IPS-18c (cell line): ENCODE results near the gene NGB.
A peak's percentile ranks its signal among the peaks of the same experiment; 100 is the strongest.

Experiments used
- H3K4me3 ChIP-seq: 2 replicates; pipeline ENCODE4 v1.7.0; 2013; ENCODE audit warnings: low read depth, mild to moderate bottlenecking, low read length, moderate library complexity; ENCODE audit not compliant: insufficient read depth
- H3K9me3 ChIP-seq: one replicate; pipeline ENCODE4 v1.6.1; 2013; ENCODE audit warnings: mild to moderate bottlenecking, low read length, moderate library complexity; ENCODE audit not compliant: control insufficient read depth, insufficient read depth

The NGB gene

DNA sequence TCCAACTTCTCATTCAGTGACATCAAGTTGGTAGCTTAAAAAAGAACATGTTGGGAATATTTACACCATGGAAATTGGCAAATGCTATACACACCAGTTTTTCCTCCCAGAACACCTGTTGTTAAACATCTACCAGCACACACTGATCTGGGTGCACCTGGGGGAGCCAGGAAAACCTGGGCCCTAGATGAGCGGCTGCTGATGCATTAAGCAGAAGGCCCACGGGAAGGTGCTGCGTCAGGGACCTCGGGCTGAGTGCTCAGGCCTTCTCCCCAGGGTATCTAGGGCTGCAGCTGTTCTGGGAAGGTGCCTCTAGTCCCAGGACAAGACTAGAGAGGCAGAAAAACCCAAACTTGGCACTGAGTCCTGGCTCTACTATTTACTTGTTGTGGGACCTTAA, 2.8 kb upstream of the NGB start:
- no peak overlapping the region for H3K4me3 ChIP-seq
- no peaks in the 10 kb centered on the region for H3K9me3 ChIP-seq

DNA sequence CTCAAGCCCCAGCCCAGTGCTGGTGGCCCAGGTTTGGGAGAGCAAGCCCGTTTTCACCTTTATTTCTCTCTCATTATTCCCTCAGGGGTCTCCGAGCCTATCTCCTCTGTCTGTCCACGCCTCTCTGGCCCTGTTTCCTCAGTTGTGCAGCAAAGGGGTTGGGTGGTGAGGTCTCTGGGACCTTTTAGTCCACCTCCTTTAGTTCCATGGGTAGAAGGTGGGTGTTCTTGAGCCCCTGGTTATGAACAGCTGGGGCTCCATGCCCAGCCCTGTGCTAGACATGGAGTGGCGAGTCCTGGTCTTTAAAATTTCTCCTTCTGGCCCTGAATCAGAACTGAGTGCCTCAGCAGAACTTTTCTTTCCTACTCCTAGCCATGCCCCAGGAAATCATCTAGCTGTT, 1.3 kb upstream of the NGB start:
- Histone ChIP-seq H3K9me3 (no peaks in the 10 kb centered on the region), H3K4me3 (no peak overlapping the region)

DNA sequence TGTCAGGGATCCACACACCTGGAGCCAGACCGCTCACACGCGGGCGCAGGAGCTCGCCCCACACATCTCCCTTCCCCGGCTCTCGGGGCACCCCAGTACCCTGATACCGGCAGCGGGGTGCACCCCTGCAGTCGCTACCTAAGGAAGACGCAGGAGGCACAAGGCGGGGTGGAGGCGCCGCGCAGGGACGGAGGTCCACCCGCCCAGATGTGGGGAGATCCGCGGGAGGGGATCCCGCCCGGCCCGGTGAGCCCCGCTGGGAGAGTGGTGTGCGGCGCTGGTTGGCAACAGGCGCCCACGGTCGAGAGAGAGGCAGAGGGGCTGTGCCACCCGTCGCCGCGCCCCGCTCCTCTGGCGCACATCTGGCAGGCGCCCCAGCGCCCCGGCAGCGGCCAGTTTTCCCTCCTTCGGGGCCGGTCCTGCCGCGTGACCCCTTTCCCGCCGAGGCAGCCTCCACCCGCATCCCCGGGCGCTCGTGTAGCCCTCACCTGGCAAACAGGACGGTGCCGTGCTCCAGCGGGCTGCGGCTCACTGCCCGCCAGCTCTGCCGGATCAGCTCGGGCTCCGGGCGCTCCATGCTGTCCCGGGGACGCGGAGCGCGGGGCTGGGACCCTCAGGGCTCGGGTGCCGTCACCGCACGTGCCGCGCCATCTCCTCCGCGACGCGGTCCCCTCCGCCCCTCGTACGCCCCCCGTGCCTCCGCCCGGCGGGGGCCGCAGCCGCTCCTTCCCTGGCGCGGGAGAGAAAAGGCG, 469 bp downstream of the NGB start:
- Histone ChIP-seq H3K9me3 (no peaks in the 10 kb centered on the region), H3K4me3 (peak overlapping the region; percentile 49)

DNA sequence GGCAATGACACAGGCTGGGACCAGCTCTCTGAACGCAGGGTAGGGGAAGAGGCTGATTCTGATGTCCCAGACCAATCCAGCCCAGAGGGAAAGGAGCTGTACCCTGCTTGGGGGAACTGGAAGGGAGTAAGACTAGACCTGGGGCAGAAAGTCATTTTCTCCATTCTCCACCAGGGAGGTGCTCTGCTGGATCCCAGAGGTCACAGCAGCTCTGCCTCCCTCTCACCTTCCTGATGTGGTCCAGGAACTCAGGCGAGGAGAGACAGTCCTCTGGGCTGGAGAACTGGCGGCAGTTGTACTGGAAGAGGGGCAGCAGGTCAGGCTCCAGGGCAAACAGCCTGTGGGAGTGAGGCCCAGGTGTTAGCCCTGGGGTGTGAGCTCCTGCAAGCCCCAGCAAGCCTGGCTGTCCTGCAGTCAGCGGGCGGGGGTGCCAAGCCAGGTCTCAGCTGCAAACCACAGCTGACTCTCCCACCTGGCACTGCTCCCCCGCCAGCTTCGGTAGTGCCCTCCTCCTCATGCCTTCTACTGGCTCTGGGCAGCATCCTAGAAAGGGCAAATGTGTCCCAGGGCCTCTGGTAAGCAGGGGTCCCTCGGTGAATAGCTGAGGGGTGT, 1.9 kb downstream of the NGB start:
- H3K4me3 ChIP-seq, result no peak overlapping the region

DNA sequence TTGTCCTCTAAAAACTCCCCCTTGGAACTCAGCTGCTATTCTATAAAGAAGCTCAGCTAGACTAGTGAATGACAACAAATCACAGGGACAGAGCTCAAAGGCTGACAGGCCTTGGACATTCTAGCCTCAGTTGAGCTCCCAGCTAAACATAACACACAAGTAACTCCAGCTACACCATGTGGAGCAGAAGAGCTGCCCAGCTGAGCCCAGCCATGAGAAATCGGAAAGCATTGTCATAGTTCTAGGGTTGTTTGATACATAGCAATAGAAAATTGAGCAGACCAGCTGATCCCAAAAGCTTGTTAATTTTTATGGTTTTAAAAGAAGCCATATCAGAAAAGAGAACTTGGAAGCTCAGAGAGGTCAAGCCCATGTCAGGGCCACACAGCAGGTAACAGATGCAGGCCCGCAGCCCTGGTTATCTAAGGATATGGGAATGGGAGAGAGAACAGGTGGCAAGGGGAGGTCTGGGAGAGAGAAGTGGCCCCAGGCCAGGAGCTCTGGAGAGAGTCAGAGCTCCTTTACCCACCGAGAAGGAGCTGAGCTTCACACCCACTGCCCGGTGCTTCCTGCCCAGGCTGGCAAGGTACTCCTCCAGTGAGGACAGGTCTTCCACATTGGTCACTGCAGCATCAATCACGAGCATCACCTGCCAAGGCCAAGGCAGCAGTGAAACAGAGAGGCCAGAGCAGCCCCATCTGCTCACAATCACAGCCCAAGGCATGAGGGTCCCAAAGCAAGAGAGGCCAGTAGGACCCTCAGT, 2.9 kb downstream of the NGB start:
- Histone ChIP-seq H3K9me3 (no peaks in the 10 kb centered on the region), H3K4me3 (no peak overlapping the region)

More for the DNA sequence above, 1.9 kb downstream of the NGB start:
- no peaks in the 10 kb centered on the region for H3K9me3 ChIP-seq

DNA sequence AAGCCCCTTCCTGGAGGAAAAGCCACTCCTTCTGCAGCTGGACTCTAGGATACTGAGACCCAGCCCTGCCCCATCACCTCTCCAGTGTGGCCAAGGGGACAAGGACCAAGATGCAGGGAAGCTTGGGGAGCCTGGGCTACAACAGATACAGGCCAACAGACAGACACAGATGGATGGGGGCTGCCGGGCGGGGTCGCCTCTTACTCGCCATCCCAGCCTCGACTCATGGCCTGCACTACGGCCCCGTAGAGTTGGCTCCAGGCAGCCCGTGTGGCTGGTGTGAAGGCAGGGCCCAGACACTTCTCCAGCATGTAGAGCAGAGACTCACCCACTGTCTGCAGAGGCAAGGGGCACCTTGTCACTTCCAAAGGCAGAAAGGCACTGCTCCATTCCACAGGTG, 4.7 kb downstream of the NGB start:
- no peak overlapping the region for H3K4me3 ChIP-seq

DNA sequence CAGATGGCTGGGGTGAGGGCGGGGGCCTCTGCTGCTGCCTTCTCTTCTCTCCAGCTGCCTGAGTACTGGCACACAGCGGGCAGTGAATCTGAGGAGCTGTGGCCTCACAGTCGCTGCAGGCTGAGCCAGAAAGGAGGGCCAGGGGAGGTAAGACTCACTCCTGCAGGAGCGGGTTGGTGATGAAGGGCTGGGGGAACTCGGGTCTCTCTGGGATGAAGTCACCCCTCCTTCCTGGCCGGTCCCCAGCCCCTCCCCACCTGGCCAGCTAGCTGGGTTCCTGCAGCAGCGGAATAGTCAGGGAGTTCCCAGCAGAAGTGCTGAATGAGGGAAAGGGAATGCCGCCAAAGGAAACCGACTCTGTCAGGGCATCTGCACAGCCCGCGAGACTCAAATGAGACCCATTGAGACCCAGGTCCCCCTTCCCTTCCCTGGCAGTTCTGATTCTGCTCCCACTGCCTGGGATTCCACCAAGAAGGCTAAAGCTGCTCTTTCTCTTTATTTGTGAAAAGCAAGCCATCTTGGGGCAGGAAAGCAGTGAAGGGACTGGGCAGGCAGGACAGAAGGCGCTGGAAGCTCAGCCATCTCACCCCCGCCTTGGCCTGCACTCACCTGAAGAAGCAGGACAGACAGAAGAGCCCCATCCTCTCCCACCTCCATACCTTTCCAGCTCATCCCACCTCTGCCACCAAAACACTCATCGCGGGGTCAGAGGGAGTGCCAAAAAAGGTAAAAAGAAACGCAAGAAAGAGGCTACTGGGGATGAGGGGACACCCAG, 5.3 kb downstream of the NGB start:
- Histone ChIP-seq H3K9me3 (no peaks in the 10 kb centered on the region), H3K4me3 (no peak overlapping the region)

More for the DNA sequence above, 4.7 kb downstream of the NGB start:
- no peaks in the 10 kb centered on the region for H3K9me3 ChIP-seq

DNA sequence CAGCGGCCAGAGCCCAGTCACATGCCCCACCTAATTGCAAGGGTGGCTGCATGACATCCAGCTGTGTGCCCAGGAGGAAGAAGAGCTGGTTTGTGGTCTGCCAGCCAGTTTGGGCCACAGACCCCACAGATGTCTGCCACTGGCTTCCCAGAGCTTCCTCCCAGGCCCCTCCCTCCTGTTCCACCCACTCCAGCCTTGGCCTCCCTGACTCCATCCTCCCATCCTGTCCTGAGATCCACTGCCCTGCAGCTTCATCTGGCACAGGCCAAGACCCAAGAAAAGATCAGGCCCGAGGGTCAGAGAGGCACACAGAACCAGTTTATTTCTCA, 5.9 kb downstream of the NGB start:
- Histone ChIP-seq H3K9me3 (no peaks in the 10 kb centered on the region), H3K4me3 (no peak overlapping the region)

DNA sequence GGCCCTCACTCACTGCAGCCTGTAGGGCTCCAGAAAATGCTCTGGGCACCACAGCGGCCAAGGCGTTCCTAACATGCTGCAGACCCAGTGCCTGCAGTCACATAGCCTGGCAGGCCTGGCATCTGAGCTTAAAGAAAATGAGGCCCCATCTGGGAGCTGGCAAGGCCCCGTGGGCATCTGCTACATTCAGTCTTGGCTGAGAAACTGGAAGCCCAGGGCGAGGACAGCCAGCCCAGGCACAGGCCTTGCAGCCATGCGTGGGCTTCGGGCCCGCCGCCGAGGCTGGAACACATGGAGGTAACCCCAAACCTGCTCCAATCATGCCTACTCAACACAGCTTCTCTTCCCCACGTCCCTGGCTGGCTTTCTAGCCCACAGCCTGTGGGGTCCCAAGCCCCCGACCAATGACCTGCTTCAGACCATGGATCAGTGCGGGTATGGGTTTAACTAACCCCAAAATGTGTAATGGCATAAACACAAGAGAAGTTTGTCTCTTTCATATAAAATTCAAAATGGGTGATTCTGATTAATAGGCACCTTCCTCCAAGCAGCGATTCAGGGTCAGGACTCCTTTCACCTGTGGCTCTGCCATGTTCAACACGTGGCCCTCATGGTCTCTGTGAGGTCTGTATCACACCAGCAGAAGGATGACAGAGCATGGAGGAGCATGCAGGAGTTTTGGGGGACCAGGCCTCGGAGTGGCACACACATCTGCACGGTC, 6.4 kb downstream of the NGB start:
- H3K9me3 ChIP-seq, result no peaks in the 10 kb centered on the region
- no peak overlapping the region for H3K4me3 ChIP-seq

DNA sequence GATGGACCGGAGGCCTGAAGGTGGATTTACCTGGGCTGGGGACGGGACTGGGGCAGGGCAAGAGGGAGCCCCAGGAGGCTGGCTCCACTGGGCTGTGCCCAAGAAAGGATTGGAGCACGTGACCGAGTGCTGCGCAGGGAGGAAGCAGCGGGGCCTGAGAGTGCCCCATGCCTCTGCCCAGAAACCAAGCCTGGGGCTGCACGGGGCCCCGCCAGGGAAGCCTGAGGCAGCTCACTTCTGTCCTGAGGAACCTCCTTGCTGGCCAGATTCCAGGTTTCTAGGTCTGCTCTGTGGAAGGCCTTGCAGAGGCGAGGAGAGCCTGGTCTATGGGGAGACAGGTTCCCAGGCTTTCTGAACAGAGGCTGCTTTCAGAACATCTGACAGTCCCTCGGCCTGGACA, 10.4 kb downstream of the NGB start:
- no peak overlapping the region for H3K4me3 ChIP-seq
- no peaks in the 10 kb centered on the region for H3K9me3 ChIP-seq

DNA sequence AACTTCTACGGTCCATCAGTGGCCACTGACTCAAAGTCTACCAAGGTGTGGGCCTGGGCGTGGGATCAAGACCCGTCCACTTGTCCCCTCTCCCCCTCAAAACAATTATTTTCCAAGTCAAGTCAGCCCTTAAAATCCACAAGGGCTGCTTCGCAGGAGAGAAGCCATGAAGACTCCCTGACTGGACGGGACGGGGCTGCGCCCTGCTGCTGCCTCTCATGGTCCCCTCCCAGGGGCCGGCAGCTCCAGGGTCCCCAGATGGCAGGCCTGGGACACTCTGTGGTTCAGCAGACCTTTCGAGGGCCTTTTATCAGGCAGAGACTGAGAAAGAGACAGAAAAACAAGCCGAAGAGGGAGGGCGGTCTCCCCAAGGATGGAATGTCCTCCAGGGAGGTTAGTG, 10.8 kb downstream of the NGB start:
- H3K9me3 ChIP-seq, result no peaks in the 10 kb centered on the region
- no peak overlapping the region for H3K4me3 ChIP-seq

DNA sequence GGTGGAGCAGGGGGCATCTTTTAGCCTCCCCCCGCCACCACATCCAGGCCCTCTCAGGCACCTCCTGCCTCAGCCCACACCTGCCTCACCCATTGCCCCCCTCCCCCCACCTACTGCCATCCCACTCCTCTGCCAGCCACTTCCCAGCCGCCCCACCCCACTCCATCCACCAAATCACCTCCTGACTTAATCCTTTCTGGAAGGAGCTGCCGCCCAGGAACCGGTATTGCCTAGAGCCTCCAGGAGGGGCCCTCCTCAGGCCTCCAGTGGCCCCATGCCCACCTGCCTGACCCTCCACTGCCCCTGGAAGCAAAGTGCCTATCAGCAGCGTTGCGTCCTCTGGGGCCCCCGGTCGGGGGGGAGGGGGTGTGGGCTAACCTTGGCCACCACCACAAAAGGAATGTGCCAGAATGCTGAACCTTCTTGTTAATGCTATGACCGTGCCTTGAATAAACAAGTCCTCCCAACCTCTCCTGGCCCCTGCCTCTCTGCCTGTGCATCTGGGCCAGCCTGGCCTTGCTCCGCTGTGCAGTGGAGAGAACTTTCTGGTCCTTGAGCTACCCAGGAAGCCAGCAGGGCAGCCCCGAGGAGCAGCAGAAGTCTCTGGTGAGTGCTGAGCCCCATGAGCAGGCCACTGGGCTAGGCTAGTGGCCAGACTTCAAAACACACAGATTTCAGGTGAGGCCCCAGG, 11.8 kb downstream of the NGB start:
- Histone ChIP-seq H3K9me3 (no peaks in the 10 kb centered on the region), H3K4me3 (no peak overlapping the region)

DNA sequence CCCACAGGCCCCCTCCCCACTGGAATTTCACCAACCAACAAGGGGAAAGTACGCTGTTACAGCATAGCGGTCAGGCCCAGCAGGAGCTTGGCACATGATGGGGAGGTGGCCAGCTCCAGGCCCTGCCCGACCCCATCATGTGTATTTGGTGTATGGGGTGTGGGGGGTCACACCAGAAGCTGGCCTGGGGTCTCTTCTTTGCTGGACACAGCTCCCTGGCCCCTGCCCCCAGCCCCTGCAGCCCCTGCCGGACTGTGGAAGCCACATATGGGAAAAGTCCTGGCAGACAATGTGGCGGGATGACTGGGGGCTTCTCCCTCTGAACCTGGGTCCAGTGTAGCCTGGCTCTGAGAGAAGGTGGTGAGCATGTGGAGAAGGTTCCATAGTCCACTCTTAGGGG, 12.4 kb downstream of the NGB start:
- Histone ChIP-seq H3K9me3 (no peaks in the 10 kb centered on the region), H3K4me3 (no peak overlapping the region)

DNA sequence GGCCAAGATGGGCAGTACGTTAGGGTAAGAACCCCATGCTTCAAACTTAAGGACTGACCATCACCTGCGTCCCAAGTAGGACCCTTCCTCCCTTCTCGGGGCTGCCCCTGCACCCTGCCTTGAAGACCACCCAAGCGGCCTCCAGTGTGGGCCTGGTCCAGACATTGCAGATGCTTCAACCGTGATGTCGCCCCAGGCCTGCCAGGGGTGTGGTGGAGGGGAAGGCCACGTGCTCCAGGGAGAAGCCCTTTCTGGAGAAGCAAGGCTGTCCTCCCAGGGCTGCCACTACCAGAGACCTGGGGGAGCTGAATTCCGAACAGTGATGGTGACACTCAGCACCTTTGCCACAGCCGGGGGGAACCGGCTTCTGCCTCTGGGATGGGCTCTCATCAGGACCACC, 13.3 kb downstream of the NGB start:
- no peaks in the 10 kb centered on the region for H3K9me3 ChIP-seq
- H3K4me3 ChIP-seq, result no peak overlapping the region

DNA sequence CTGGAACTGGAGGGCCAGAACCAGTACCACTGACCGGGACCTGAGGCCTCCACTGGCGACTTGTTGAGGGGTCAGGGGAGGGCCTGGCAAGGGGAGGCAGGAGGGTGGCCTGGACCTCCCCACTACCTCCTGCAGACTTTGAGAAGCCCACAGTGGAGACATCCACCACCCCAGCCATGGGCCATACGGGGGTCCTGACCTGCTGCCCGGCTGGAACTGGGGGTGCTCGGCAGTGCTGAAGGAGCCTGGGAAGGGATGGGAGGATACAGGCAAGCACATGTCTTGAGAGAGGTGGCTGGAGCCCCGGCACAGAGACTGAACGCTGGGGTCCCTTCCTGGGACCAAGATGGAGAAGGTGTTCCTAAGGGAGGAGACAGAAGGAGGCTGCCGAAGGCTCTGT, 14.3 kb downstream of the NGB start:
- H3K4me3 ChIP-seq, result no peak overlapping the region
- no peaks in the 10 kb centered on the region for H3K9me3 ChIP-seq

DNA sequence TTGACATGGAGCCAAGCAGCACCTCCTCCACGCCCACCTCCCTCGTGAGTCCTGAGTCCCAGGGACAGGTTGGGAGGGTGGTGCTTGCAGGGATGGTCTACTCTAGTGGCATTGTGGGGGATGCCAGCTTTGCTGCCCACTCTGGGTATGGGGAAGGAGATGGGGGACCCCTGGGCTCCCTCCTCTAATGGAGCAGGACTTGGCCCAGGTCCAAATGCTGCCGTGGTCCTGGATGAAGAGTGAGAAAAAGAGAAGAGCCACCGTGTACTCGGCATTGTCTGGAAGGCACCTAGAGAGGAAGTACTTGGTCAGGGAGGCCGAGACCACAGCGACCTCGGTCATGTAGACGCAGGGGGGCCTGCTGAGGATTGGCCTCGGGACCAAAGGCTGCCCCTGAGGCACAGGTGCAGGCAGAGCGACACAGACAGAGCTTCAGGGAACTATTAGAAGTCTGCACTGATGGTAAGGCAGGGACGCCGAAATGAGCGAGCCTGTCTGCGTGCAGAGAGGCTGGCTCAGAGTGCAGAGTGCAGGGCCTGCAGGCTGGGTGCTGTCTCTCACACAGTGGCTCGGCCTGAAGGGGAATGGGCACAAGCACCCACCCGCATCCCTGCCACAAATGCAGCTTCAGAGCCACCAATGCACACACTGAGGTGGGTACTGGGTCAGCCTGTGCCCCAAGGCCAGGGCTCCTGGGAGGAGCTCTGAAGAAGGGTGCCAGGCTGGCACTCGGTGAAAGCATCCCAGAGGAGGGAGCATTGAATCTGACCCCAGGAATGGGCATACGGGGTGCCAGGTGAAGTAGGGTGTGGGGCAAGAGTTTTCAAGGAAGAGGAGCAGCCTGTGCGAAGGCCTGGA, 17.4 kb downstream of the NGB start:
- no peak overlapping the region for H3K4me3 ChIP-seq
- no peaks in the 10 kb centered on the region for H3K9me3 ChIP-seq
